Choroid plexus epithelial cell (primary cell): ENCODE measurements around the gene ITPR1.
A peak's percentile ranks its signal among the peaks of the same experiment; 100 is the strongest.

ENCODE experiments used
- DNase-seq: peaks from one replicate; pipeline ENCODE4 v3.0.0-alpha.2; 2010; ENCODE audit warnings: low read depth
- H3K4me3 ChIP-seq: 2 replicates; pipeline ENCODE4 v1.5.1; 2011; ENCODE audit warnings: low read depth, mild to moderate bottlenecking, control low read depth, low read length, moderate library complexity
- TF ChIP-seq, protein P1 (sequence below): conservative IDR thresholded peaks from 2 replicates; pipeline ENCODE4 v1.5.1; 2011; ENCODE audit warnings: low read depth, mild to moderate bottlenecking, control low read depth, inconsistent platforms, low read length, moderate library complexity

ITPR1 gene

DNA sequence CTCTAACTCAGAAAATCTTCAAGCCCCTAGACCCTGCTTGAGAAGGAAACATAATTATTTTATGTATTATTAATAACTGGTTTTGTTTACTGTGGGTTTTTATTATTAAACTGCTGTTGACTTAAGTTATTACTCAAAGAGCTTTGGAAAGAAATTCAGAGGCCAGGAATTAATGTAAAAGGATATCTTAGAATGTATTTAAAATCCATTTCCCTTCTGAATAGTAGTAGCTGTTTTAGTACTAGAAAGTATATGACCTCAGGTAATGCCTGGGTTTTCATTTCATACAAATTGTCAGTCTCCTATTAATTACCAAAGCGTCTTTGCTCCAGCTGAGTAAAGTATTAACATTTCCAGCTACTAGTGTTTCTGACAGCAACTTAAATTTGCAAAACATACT is 223.1 kb downstream of the ITPR1 start:
- TF ChIP-seq, protein P1, sequence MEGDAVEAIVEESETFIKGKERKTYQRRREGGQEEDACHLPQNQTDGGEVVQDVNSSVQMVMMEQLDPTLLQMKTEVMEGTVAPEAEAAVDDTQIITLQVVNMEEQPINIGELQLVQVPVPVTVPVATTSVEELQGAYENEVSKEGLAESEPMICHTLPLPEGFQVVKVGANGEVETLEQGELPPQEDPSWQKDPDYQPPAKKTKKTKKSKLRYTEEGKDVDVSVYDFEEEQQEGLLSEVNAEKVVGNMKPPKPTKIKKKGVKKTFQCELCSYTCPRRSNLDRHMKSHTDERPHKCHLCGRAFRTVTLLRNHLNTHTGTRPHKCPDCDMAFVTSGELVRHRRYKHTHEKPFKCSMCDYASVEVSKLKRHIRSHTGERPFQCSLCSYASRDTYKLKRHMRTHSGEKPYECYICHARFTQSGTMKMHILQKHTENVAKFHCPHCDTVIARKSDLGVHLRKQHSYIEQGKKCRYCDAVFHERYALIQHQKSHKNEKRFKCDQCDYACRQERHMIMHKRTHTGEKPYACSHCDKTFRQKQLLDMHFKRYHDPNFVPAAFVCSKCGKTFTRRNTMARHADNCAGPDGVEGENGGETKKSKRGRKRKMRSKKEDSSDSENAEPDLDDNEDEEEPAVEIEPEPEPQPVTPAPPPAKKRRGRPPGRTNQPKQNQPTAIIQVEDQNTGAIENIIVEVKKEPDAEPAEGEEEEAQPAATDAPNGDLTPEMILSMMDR, result no peak
- no peak for DNase-seq
- no peak overlapping the region for H3K4me3 ChIP-seq

DNA sequence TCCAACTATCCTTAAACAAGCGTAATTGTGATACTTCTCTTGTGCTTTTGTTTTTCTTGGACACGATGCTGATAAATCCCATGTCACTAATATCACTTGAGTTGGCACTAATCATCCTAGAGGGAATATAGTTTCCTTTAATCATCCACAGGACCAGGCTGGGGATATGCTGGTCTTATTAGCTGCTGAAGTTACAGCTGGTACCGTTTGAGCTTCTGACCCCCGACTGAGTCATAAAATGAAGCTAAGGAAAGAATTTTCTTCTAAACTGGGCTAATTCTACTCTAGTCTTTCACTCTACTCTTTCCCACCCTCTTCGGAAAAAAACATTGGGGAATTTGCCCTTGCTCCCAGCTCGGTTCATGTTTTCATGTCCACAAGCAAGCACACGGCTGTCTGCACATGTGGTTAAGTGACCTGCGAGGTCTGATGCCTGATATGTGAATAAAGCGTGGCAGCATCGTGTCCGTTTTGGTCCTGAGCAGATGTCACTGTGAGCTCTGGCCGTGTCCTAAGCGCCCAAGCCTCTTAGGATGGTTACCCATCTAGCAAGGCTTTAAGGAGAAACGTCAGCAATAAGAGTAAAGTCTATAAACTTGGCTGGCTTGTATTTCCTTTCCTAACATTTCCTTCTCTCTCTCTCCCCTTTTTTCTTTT is 223.7 kb downstream of the ITPR1 start:
- TF ChIP-seq, protein P1, result no peak
- DNase-seq, result peak; percentile 87
- H3K4me3 ChIP-seq, result no peak overlapping the region

DNA sequence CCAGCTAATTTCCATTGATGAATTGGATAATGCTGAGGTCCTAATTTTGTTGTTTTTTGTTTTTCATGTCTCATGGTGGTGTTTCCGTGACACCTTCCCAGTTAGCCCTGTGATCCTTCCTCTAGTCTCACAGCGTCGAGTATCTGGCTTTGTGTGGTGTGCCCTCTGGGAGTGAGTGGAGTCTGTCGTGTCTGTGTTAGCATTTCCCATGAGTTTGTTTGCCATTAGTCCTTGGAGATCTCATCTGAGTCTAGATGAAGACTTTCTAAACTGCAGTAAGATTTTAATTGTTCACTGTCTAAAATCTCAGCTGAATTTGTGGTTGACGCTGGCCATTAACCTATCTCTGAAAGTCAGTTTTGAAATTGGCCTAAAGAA is 224.2 kb downstream of the ITPR1 start:
- DNase-seq, result no peak
- H3K4me3 ChIP-seq, result no peak overlapping the region
- TF ChIP-seq, protein P1, result no peak

DNA sequence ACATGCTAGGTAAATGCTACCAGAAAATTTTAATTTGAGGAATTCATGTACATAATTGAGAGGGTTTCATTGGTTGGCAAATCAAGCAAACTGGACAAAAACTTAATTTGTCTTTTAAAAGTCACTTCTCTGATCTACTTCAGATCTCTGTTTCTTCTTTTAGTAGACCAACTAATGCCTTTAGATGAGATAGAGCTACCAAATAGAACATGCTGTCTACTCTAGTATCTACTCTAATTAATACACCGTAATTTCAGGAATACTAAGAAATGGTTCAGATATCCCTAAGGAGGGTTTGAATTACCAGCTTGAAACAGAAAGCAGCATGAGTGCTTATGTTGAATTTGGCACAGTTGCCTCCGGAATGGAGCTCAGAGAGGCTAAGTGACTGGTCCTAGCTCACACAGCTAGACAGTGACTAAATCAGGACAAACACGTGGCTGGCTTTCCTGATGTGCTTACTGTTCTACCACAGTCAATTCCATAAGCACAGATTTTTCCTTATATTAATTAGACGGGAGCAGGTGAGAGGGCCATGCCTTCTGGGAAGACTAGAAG is 225.1 kb downstream of the ITPR1 start:
- no peak for DNase-seq
- TF ChIP-seq, protein P1, result no peak
- no peak overlapping the region for H3K4me3 ChIP-seq

DNA sequence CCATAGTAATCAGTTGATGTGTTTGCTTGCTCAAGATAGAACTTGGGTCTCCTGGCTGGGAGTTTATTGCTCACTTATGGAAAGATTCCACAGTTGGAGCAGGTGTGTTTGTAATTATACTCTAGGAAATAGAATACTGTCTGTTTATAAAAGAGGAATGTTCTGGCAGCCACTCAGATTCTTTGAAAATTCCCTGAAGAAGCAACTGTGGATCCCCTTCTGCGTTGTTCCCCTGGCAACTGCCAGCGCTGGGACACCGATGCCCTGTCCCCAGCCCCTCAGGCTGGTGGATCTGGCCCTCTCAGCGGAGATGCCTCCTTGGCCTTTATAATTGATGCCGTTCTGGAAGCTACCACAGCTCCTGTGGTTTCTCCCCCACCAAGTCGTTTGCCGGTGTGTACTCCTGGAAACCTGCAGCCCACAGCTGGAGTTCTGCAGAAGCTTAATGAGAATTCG is 225.9 kb downstream of the ITPR1 start:
- DNase-seq, result peak; percentile 35
- TF ChIP-seq, protein P1, result no peak
- H3K4me3 ChIP-seq, result no peak overlapping the region

DNA sequence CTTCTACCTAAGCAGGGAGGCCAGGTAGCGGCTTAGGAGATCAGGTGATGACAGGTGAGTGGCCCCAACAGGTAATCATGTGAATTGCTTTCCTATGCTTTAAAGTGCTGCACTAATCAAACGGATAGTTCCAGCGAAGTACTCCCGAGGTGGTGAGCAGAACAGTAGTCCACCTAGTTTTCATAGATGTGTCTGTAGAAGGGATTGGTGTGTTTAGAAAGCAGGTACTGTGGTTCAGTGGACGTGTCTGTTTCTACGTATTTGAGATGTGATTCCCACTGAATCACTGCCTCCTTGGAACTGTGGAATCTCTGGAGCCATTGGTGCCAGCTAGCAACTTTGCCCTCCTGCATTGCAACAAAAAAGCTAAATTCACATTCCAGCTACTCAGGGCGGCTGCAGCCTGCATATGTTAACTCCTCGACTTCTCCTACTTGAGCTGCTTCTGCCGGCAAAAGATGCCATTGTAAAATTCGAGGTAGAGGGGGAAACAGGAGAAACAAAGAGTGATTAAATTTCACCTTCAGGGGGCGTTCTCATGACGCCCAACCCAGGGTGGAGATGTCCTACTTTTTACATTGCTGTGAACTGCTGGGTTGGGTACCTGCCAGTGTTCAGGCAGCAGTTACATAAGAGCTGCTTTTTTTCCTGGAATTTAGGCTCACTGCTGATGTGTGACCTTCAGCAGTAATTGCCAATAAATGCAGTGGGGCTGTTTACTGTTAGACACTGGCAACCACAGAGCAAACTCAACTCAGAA is 227.3 kb downstream of the ITPR1 start:
- TF ChIP-seq, protein P1, result peak; percentile 61
- H3K4me3 ChIP-seq, result no peak overlapping the region
- peak; percentile 96 for DNase-seq
